ENCODE results near the gene HCRTR1. TPM values are rescaled to one million over a fixed set of nuclear protein-coding genes. Genes with fewer than 3 reads are reported as not detected.
A peak's percentile ranks its signal among the peaks of the same experiment; 100 is the strongest.
"Not testable (repeated sequence)": the region's sequence is repeated elsewhere in the genome, so short reads cannot be mapped to it uniquely, and the experiment has no call there.

HCRTR1 gene
- total RNA-seq, 4 donors from 2014 or later, result 0.59 TPM; not detected in 3

- H3K27me3 ChIP-seq, result peaks cover 0 to 13% (median 6%) of the 10 kb centered on the region in 3 donors
- in situ Hi-C loops (cut with MboI; ENCODE audit: low sequenced_read_pairs in 4 of 4) (no loop called here), intact Hi-C loops (cut with DNase I; ENCODE audit: low total_unique reads) (no loop called here)
- TF ChIP-seq CTCF (IDR thresholded peaks at IDR 0.05 in 4 of 5, conservative IDR thresholded peaks at IDR 0.05 in 1 of 5) (no peak), POLR2A (IDR thresholded peaks at IDR 0.05) (no peak)
- no peak overlapping the region for H3K4me3 ChIP-seq
- no peaks in the 10 kb centered on the region for H3K36me3 ChIP-seq
- DNase-seq (no peak), ATAC-seq (no peak)
- no peaks in the 10 kb centered on the region for H3K9me3 ChIP-seq
- peaks cover 23 to 25% of the 10 kb centered on the region in 2 donors for H3K4me1 ChIP-seq
- H3K27ac ChIP-seq, result peak overlapping the region in 3 of 4 donors; percentile 65 to 83 (median 67)
Measured at GRCh38 chr1:31586376-31587327, 30.8 kb upstream of the HCRTR1 start.

- in situ Hi-C loops (cut with MboI; ENCODE audit: low sequenced_read_pairs in 4 of 4); H3K9me3 ChIP-seq; DNase-seq; H3K36me3 ChIP-seq; ATAC-seq; intact Hi-C loops (cut with DNase I; ENCODE audit: low total_unique reads); H3K4me3 ChIP-seq: not testable (repeated sequence)
- peak overlapping the region; percentile 49 to 83 (median 66) for H3K27ac ChIP-seq
- peaks cover 23 to 25% of the 10 kb centered on the region in 2 donors for H3K4me1 ChIP-seq
- H3K27me3 ChIP-seq, result peaks cover 0 to 13% (median 6%) of the 10 kb centered on the region in 3 donors
Measured at GRCh38 chr1:31587328-31587699, 30.2 kb upstream of the HCRTR1 start.

GRCh38 chr1:31587720-31588423 lies 29.6 kb upstream of the HCRTR1 start:
- in situ Hi-C loops (cut with MboI; ENCODE audit: low sequenced_read_pairs in 4 of 4) (no loop called here), intact Hi-C loops (cut with DNase I; ENCODE audit: low total_unique reads) (no loop called here)
- peaks cover 23 to 25% of the 10 kb centered on the region in 2 donors for H3K4me1 ChIP-seq
- TF ChIP-seq CTCF (IDR thresholded peaks at IDR 0.05 in 4 of 5, conservative IDR thresholded peaks at IDR 0.05 in 1 of 5) (peak; percentile 24 to 64 (median 50)), POLR2A (IDR thresholded peaks at IDR 0.05) (no peak)
- DNase-seq (peak in 1 of 2 donors; percentile 31), ATAC-seq (peak in 1 of 2 donors; percentile 35)
- no peaks in the 10 kb centered on the region for H3K36me3 ChIP-seq
- H3K27ac ChIP-seq, result peak overlapping the region; percentile 49 to 83 (median 66)
- H3K4me3 ChIP-seq, result no peak overlapping the region
- H3K27me3 ChIP-seq, result peaks cover 0 to 13% (median 6%) of the 10 kb centered on the region in 3 donors
- no peaks in the 10 kb centered on the region for H3K9me3 ChIP-seq

- peak in 1 of 2 donors; percentile 20 for ATAC-seq
Measured at GRCh38 chr1:31588751-31589515, 28.6 kb upstream of the HCRTR1 start.

More at GRCh38 chr1:31588751-31589515, 28.6 kb upstream of the HCRTR1 start:
- H3K27me3 ChIP-seq, result peaks cover 0 to 13% (median 6%) of the 10 kb centered on the region in 3 donors
- TF ChIP-seq POLR2A (IDR thresholded peaks at IDR 0.05) (no peak), CTCF (IDR thresholded peaks at IDR 0.05 in 4 of 5, conservative IDR thresholded peaks at IDR 0.05 in 1 of 5) (no peak)
- no peak for DNase-seq
- intact Hi-C loops (cut with DNase I; ENCODE audit: low total_unique reads) (no loop called here), in situ Hi-C loops (cut with MboI; ENCODE audit: low sequenced_read_pairs in 4 of 4) (no loop called here)
- peak overlapping the region; percentile 49 to 83 (median 66) for H3K27ac ChIP-seq
- peak overlapping the region; percentile 28 to 63 (median 47) for H3K4me3 ChIP-seq
- H3K9me3 ChIP-seq, result no peaks in the 10 kb centered on the region
- H3K4me1 ChIP-seq, result peaks cover 19 to 21% of the 10 kb centered on the region in 2 donors
- no peaks in the 10 kb centered on the region for H3K36me3 ChIP-seq
